GM18861 (cell line): ENCODE measurements around the gene FAM174C.

ENCODE experiments used
- ATAC-seq: cut with Tn5 transposase; IDR thresholded peaks from one replicate; pipeline ENCODE4 v1.9.1; 2021; ENCODE audit not compliant: unreplicated experiment

Gene FAM174C

DNA sequence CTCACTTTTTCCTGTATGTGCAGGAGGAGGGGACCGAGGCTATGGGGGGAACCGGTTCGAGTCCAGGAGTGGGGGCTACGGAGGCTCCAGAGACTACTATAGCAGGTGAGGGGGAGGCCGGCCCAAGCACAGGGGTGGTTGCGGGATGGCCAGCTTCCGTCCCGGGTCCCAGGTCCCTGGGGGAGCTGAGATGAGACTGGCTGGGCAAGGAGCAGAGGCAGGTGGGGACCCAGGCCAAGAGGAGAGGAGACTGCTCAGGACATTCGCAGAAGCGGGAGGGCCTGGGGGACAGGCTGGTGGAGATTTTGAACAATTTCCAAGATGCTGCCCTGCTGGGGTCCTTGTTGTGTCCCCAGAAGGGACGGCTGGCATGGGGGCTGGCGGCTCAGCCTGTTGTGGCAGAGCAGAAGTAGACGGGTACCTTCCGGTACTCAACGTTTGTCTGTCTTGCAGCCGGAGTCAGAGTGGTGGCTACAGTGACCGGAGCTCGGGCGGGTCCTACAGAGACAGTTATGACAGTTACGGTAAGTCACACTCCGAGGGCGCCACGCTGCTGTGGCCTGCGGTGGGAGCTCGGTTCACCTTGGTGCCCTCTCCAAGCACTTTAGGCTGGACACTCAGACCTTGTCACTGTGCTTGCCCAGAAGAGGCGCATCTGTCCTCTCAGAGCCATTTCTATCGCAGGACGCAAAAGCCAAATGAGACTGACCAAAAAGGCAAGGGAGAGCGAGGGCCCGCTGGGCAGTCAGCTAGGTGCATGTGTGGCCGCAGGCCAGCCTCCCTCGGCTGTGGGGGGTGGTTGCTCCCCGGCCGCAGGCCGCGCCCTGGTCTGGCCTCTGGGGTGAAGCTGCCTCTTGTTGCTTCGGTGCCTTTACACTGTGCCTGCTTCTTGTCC, 3.6 kb upstream of the FAM174C start:
- no peak for ATAC-seq

DNA sequence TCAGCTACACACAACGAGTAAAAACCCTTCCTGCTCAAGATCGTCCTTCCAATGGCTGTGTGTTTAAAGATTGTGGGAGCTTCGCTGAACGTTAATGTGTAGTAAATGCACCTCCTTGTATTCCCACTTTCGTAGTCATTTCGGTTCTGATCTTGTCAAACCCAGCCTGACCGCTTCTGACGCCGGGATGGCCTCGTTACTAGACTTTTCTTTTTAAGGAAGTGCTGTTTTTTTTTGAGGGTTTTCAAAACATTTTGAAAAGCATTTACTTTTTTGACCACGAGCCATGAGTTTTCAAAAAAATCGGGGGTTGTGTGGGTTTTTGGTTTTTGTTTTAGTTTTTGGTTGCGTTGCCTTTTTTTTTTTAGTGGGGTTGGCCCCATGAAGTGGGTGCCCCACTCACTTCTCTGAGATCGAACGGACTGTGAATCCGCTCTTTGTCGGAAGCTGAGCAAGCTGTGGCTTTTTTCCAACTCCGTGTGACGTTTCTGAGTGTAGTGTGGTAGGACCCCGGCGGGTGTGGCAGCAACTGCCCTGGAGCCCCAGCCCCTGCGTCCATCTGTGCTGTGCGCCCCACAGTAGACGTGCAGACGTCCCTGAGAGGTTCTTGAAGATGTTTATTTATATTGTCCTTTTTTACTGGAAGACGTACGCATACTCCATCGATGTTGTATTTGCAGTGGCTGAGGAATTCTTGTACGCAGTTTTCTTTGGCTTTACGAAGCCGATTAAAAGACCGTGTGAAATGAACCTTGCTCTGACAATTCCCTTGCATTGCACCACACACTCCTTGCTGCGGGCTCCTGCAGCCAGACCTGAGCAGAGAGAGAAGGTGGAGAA, 2.7 kb upstream of the FAM174C start:
- ATAC-seq, result no peak

DNA sequence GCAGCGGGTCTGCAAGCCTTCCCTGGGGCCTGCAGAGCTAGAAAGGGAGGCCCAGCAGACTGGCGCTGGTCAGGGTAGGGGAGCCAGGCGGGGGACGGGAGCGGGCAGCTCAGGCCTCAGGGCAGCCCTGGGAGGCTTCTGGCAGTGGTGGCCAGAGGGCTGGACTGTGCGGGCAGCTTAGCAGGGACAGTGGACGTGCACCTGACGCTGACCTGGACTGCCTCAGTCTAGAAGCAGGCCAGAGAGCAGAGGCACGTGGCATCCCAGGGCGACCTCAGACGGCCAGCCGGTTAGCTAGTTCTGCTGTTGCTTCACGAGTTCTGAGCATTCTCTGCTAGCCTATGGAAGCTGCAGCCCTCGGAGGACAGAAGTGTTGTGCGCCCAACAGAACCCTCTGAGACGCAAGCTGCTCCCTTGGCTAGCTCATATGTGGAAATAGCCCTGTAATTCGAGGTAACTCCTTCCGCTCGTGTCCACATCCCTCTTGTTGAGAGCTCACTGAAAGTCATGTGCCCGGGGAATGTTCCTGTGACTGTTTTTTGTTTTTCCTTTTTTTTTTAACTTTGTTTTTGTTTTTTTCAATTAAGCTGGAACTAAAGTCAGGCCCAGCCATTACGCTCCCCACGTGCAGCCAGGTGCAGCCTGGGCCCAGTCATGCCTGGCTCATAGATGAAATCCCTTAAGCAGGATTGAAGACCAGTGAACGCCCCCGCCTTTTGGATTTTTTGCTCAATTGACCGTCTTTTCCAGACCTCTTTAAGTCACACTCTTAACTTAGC, 1.9 kb upstream of the FAM174C start:
- ATAC-seq, result no peak

DNA sequence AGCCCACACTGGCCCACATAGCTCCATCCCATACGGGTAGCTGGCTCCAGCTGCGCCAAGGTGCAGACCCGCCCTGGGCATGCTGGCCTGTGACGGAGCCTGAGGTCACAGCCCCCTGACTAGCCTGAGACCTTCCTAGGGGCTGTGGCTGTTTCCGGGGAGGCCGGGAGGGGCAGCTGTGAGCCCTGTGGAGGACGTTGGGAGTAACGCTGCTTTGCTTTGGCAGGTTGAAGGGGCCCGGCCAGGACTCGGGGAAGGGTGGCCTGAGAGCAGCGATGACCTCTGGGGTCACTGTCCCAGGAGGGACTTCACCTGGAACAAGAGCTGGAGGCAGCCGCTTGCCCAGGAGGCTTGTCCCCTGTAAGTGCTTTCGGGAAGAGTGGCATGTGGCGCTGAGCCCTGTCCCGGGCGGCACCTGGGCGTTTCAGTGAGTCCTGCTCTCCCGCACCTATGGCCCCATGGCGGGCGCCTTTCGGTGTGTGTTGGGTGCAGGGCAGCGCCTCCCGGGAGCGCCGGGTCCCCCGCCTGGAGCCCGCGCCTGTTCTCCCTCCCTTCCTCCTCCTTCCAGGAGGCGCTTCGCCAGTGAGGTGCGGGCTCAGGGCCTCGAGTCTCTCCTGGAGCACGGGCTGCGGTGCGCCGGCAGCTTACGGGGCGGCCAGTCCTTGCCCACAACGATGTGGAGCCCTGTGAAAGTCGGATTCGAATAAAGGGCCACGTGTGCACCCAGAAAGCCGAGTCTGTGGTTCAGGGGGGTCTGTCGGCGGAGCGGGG, 1.1 kb upstream of the FAM174C start:
- no peak for ATAC-seq

DNA sequence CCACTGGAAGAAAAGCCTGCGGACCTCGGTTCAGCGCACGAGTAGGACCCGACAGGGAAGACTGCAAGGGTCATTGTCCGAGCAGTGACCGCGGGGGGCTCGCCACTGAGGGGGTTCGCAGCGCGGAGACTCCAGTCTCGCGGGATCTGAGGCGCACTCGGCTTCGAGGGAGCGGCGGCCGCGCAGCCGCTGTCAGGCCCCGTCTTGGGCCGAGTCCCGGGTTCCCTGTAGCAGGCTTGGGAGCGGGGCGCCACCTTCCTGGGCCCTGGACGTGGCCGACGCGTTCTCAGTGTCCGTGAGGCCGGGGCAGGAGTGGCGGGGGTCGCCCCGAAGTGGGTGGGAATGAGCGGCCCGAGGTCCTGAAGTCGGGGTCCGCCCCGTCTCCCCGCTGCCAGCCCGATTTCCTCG, 474 bp upstream of the FAM174C start:
- ATAC-seq, result no peak

DNA sequence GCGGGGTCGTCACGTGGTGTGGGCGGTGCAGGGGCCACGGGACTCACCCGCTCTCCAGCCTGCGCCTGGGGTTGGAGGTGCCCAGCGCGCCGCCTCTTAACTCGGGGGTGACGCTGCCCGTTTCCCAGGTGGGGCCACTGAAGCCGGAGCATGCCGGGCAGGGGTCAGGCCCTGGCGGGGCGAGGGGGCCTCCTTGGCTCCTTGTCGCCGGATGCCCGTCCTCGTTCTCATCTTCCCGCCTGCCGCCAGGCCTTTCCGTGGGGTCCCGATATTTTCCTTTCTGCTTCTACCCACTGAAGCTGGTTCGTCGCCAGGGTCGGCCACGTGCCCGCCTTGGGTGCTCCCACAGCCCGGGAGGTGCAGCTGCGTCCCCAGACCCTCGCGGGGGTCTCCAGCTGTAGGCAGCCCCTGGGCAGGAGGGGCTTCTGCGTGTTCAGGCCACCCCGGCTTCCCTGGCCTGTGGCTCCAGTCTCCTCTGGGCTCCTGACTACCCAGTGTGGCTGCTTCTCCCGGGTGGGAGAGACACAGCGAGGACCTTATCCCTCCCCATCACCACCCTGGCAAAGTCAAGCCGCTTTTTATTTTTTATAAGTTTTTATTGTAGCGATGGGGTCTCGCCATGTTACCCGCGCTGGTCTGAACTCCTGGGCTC, 772 bp downstream of the FAM174C start:
- no peak for ATAC-seq

DNA sequence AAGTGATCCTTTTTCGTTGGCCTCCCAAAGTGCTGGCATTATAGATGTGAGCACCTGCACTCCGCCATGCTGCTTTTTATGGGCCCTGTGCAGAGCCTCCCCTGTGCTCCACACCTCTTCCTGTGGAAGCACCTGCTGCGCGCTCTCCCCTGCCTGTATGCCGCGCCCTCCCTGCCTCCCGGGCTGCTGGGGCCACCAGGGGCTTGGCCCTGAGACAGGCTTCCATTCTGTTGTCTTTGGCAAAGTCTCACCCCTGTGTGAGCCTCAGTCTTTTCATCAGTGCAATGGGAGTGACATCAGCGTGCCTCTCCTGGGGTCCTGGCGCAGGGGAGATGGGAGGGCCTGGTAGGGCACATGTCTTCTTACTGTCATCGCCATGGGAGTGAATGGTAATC, 1.3 kb downstream of the FAM174C start:
- ATAC-seq, result no peak

DNA sequence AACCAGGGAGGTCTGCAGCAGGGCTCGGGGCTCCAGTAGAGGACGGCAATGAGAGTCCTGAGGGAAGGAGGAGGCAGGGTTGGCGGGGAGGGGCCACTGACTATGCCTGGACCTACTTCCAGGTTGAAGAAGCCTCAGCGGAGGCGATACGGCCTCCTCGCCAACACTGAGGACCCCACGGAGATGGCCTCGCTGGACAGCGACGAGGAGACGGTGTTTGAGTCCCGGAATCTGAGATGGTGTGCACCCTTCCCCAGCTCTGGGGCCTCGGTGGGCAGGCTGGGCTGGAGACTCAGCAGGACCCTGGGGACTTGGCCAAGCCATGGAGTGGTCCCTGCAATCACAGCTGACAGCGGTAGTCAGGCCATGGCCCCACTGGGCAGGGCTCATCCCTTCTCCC, 1.7 kb downstream of the FAM174C start:
- ATAC-seq, result no peak

DNA sequence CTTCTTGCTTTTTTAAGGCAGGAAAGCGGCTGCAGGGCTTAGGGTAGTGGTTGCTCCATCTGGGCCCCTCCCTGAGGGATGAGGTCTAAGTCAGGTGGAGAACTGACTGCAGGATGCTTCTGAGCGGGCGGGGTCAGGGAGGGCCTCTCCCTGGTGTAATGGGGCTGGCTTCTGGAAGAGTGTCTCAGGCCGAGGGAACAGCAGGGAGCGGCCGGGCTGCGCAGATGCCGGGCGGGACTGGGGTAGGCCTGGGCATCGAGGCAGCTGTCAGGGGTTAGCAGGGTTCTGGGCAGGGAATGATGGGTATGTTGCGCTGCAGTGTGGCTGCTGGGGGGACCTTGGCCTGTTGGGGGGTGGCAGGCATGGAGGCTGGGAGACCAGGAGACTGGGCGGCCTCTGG, 2.7 kb downstream of the FAM174C start:
- no peak for ATAC-seq

DNA sequence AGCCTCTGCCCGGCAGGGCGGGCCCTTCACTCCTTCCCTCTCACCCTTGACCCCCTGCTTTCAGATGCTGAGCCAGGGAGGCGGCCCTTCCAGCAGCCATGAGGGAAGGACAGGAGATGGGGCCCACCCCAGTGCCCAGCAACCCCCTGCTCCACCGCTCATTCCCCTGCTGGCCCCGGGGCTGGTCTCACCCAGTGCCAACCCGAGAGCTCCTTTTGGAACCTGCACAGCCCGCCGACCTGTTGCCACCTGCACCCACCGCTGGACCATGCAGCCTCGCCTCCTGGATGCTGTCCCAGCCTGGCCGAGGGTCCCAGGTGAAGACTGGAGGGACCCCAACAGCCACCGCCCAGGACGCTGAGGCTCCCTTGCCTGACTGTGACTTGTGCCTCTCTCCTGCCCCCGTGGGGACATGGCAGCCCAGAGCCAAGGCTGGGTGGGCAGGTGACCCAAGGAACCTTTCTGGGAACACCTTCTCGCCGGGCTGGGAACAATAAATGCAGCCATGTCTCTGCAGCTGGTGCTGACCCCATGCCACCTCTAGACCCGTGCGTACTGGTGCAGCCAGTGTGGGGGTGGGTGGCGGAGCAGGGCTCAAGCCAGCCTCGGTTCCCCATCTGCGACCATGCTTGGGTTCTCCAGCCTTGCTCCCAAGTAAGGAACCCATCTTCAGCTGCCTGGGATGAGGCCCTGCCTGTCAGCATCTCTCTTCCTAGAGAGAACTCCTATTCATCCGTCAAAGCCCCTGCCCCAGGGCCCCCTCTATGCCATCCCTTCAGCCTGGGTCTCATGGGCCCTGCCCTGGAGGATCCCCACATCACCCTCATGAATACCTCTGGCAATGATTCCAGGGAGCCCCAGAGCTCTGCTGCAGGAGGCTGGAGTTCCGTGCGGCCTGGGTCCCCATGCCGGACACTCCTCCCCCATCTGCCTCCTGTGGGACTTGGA, 3.7 kb downstream of the FAM174C start:
- ATAC-seq, result no peak

DNA sequence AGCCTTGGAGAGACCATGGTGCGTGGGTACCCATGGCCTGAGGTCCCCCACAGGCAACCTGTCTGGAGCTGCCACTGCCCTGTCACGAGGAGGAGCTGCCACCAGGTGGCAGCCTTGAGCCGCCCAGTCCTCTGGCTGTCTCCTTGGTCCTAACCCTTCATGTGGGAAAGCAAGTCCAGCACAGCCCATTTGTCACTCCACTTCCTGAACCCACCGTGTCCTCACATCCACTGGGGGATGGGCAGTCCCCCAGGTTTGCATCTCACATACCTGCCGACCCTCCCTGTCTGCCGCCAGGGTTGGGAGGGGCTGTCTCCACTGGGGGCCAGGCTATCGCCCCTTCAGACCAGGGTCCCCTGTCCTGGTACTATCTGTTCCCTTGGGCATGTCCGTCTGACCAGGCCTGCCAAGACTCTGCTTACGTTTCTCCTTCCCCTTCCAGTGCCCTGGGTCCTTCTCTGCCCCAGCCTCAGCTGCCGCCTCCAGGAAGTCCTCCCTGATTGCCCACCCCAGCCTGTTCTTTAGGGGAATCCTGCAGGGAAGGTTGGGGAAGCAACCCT, 4.5 kb downstream of the FAM174C start:
- ATAC-seq, result no peak

DNA sequence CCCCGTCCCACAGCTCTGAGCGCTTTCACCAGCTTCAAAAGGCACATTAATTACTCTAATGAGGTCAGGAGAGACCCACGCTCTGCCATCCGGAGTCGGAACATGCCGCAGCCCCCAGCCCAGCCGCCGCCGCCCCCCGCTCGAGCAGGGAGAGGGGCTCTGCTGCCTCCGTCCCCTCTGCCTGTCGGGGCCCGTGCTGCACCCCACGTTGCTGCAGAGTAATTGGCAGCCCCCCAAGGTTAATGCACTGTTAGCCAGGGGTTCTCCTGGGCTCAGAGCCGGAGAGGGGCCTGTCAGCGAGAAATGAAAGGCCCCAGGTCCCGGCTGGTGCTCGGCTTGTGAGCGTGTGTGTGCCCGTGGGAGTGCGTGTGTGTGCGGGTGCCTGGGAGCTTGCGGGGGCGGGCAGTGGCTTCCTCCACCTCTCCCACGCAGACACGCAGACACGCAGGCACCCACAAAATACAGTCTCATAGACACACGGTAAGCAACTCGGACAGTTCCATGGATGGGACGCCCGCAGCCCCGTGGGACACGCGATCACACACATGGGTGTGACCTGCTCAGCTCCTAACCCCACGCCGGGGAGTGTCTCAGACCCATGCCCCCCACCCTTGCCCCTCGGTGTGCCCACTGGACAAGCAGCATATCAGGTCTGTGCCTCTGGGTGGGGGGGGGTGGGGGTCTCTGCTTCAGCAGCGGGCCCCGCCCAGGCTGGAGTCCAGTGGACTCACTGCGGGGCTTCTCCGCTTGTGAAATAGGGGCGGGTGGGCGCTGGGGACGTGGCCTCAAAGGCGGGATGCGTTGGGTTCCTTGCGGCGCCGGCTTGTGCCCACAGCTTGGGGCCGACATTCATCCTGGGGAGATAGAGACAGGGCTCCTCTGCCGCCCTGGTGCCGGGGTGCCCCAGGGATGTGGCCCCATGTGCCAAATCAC, 5.6 kb downstream of the FAM174C start:
- no peak for ATAC-seq

DNA sequence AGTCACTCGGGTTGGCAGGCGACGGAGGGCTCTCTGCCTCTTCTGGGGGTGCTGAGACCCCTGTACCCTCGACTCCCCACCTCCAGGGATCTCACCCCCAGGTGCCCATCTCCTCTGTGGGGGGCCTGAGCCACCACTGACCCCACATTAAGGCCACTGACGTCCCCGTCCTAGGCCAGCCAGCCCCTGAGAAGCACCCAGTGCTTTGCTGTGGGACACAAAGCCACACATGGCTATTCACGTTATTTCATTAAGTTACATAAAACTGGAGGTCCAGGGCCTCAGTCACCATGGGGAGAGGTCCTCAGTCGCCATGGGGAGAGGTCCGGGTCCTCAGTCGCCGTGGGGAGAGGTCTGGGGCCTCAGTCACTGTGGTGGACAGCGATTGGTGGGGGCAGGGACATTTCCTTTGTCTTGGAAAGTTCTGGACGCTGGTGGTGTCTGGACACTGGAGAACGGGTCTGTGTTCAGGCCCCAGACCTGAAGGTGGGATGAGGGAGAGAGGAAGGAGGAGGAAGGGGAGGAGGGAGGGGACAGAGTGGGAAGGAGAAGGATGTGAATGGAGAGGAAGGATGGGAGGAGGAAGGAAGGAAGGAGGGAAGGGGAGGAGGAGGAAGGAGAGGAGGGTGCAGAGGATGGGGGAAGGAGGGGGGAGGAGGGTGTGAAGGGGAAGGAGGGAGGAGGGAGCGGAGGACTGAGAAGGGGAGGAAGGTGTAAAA, 6.4 kb downstream of the FAM174C start:
- no peak for ATAC-seq

DNA sequence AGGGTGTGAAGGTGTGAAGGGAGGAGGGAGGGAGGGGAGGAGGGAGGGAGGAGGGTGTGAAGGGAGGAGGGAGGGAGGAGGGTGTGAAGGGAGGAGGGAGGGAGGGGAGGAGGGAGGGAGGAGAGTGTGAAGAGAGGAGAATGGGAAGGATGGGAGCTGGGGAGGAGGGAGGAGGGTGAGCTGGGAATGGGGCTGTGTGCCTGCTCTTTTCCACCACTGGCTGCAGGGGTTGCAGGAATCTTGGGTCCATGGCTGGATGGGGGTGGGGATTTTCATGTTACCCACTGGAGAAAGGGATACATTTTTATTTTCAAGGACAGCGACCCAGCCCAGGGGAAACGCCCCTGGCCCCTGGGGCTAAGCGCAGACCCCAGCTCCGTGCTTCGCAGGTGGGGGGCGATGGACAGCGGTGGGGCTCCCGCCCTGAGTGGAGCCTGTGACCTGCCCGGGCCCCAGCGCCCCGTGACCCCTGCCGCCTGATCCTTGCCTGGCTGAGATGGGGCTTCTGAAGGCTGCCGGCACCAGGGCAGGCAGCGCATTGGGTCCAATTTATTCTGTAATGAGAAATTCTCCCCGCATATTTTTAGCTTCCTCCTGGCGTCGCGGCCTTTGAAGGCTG, 7.4 kb downstream of the FAM174C start:
- no peak for ATAC-seq

DNA sequence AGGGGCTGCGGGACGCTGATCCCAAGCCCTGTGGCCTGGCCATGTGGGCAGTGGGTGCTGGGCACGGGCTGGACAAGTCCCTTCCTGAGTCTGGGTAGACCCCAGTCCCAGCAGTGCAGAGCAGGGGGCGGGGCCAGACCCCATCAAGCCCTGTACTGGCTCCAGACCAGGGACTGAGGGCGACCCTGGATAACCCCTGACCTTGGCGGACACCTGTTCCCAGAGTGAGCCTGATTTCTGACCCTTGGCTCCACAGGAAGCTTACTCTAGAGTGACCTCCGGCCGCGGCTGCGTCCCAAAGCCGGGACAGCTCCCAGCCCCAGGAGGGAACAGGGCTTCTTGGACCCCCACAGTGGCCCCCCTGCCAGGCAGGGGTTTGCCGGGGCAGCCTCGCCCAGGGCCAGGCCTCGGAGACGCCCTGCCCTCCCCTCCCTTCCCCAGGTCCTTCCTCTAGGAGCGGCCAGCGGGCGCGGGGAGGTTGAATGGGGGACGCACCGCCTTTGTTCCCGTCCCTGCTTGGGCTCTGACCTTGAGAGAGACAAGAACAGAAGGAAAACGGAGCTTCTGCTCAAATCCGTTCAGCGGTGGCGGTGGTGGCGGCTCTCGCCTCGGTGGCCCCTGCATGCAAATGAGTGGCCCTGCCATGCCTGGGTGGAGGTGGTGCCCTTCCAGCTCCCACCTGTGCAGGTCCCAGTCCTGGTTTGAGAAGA, 8.0 kb downstream of the FAM174C start:
- ATAC-seq, result no peak

DNA sequence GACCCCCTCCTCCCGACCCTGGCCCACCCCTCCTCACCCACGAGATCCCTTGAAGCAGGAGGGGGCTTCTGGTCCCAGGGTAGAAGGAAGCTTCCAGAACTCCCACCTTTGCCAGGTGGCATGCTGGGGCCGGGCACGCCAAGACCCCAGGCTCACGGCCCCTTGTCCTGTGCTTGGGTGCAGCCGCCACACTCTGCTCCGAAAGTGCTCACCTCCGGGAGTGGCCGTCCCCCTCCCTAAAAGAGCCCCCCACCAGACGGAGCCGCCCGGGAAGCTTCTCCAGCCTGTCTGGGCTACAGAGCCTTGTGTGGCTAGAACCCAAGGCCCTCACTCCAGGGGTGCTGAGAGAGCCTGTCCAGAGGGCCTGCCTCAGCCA, 8.6 kb downstream of the FAM174C start:
- no peak for ATAC-seq
